Measurements from ENCODE around the gene EVI2A.
"Not testable (repeated sequence)": the region's sequence is repeated elsewhere in the genome, so short reads cannot be mapped to it uniquely, and the experiment has no call there.

EVI2A gene

DNA sequence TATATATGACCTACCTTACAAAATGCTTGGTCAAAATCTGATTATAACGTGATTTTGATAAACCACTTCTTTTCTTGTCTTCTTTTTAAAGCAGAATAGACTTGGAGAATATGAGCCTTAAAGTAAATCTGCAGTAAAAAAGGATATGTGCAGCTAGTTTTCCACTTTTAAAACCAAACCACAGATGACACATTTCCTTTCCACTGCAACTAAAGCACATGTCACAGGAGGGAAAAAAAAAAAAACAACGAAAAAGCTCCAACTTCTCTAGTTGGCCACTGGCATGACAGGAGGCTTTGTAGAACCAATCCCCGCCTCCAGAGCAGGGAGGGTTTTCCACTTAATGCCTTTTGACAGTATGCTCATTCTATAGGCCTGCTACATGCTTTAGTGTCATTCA, at the start of gene EVI2A:
TSS of gene EVI2A (minus strand) at position 142 of the 400 bp plus-strand sequence. CDS start 2,609 bp downstream, outside the sequence.
- DNase-seq: no peak

DNA sequence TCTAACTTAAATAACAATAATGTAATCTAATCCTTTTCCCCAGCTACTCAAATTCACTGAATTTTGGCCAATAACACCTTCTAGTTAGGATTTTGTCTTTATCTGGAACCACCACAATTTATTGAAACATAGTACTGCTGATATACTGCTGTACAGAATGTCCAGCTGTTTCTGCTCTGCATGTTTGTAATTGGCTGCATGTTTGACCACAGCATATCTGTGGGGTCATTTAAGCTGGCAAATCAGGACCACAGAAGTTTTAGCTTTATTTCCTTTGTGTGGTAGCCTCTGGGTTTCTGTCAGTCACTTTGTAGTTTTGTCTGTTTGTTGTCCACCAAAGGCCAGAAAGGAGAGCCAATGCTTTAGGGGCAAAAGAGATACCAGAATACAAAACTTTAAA, 47.8 kb upstream of the EVI2A start:
- DNase-seq: no peak

DNA sequence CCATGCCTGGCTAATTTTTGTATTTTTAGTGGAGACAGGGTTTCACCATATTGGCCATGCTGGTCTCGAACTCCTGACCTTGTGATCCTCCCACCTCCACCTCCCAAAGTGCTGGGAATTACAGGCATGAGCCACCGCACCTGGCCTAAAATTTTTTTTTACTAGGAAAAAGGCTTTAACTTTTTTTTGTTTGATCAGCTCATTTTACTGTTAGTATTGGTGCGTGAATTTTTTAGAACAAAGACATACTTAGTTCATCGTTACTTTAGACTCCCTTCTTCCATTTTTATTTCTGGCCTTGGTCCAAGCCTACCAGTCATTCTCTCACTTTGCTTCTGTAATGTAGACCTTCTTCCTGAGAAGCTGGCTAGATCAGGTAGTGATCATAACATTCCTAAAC, 44.7 kb upstream of the EVI2A start:
- no peak for DNase-seq

DNA sequence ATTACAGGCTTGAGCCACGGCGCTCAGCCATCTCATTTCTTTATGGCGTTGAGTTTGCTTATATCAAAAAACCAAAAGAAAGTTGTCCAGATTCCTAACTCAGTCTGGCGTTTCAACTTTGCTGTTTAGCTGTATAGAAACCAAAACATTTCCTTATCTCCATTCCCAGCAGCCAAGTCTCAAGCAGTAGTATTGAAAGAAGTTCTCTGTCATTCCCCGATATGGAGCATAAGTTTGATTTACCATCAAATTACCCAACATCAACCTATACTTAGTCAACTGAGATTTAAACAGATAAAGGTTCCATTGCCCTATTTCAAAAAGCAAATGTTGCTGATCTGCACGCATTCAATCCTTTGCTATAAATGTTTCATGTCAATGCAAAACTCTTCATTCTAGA, 42.6 kb upstream of the EVI2A start:
- no peak for DNase-seq

DNA sequence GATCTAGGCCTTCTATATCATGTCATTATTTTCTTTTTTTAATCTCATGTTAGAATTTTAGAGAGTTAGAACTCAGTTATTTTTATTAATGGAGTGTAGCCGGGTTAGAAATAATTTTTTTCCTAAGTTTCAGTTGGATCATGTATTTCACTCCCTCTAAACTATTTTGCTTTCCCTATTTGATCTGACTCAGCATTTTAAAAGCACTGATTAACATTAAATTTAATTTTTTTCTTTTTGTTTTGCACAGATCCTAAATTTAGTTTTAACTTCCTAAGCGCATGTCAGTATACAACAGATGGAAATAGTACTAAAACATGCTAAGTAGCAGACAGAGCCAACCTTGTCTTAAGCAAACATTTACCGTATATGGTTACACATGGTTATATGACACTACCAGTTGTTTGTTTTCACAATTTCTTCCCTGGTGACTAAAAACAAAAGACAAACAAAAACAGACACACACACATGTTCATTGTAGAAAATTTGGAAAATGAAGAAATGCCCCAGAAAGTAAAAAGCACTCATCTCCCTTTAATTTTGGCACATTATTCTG, 36.5 kb upstream of the EVI2A start:
- DNase-seq: no peak

DNA sequence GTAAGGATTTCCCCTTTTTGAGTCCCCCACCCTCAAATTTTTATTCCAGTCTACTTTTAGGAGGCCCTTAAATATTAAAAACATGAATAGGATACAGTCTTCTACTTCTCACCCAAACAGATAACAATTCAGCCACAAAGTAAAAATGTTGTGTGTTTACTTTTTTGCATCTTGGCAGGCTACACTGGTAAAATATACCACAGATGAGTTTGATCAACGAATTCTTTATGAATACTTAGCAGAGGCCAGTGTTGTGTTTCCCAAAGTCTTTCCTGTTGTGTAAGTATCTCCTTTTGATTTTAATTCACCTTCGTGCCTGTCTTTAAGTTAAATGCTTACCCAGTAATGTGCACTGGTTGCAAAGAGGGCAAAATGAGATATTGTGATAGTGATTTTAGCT, 35.7 kb upstream of the EVI2A start:
- no peak for DNase-seq

DNA sequence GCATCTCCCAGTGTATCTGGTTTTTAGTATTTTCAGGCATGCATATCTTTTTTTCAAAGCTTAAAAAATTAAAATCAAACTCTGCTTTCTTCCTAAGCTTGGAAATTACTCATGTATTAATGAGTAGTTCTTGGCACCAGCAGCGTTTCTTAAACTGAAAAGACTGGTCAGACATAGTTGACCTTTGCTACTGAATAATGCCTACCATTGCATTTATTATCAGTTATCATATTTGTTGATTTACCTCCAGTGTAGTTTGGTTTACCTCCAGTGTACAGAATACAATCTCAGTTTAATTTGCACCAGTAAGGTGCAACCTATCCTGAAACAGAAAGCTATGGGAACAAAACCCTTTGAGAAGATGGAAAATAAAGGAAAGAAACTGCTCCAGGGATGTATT, 34.5 kb upstream of the EVI2A start:
- DNase-seq: no peak

GRCh38 chr17:31349454-31349853, 28.0 kb upstream of the EVI2A start:
- no peak for DNase-seq

- not testable (repeated sequence) for DNase-seq
These were observed 23.8 kb upstream of the EVI2A start for GRCh38 chr17:31345191-31345747.

DNA sequence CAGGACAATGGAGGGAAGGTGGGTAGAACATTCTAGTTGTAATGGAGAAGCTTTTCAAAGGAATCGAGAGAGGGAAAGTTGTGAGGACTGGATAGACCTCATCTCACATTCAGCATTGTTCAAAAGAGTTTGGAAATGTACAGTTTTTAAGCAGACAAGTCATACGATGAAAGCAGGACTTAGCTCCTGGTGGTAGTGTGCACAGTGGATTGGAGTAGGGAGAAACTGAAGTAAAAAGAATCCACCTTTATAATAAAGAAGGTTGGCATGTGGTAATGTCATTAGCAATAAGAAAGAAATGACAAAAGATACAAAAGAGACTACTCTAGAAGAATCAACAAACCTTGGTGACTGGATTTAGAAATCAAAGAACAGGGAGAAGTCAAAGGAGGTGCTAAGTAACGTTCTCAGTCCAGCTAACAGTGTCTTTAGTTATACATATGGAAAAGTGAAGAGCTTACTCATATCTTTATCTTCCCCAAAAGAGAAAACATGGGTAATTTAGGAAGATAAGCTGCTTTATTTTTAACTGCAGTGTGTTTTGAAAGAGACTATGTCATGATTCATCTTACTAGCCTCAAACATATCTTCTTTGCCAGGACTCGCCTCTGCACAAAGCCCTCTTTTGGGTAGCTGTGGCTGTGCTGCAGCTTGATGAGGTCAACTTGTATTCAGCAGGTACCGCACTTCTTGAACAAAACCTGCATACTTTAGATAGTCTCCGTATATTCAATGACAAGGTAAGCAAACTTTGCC, 18.7 kb upstream of the EVI2A start:
- DNase-seq: no peak

- DNase-seq: no peak
These were observed 7.8 kb upstream of the EVI2A start for GRCh38 chr17:31329221-31329620.

DNA sequence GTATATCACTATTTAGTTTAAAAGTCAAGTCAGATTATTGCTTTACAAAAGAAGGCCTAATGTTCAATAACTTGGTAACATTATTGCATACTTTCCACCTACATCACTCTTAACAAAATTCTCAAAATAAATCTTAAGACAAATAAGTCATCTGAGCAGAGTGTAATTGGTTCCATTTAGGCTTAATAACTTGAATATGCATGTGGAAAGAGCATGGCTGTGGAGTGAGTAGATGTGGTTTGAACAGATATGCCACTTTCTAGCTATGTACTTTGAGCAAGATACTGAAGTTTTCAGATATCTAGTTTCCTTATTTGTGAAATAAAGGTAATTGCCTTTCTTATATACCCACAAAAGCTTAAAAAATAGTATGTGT, 6.7 kb upstream of the EVI2A start:
- DNase-seq: no peak

GRCh38 chr17:31327534-31328159, 6.2 kb upstream of the EVI2A start:
- no peak for DNase-seq

DNA sequence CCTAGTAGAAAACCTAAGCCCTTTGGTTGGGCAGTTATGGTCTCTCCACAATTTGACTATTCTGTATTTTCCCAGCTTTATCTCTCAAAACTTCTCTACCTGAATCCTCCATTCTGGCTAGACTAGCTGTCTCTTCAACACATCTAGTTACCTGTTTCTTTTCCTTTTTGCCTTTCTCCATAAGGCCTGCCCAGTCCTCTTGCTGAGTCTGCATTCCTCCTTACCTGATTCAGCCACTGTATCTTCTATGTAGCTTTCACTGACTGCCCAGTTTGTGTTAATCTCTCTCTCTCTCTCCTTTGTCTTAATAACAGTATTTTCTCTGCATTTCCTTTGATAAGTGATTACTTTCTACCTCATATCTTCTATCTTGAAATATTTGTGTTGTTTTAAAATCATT, 2.1 kb upstream of the EVI2A start:
- DNase-seq: no peak

GRCh38 chr17:31321966-31322365, 544 bp upstream of the EVI2A start:
- DNase-seq: no peak

- DNase-seq: no peak
These were observed 631 bp downstream of the EVI2A start for GRCh38 chr17:31320791-31321190.

- DNase-seq: no peak
These were observed 1.2 kb downstream of the EVI2A start for GRCh38 chr17:31320241-31320640.

GRCh38 chr17:31318851-31319661, 2.4 kb downstream of the EVI2A start:
- DNase-seq: no peak

DNA sequence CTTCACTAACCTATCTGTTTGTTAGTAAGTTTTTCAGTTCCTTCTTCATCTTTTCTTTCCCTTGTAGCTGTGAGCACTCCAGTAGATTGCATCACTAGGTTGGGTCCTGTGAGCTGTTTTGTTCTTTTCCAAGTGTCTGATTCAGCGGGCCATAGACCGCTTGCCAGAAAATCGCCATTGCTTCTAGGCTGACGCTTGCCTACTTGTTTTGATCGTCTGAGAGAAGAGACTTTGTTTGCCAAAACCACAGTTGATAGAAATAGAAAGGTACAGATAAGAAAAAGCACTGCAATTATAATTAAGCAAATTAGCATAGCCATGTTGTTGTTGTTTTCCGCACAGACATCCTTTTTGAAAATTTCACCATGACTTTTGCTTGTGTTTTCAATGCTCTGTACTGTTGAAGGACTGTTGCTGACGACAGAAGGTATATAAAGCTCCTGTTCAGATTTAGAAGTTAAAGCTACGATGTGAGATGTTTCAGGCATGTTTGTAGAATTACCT, 3.1 kb downstream of the EVI2A start:
- DNase-seq: no peak

DNA sequence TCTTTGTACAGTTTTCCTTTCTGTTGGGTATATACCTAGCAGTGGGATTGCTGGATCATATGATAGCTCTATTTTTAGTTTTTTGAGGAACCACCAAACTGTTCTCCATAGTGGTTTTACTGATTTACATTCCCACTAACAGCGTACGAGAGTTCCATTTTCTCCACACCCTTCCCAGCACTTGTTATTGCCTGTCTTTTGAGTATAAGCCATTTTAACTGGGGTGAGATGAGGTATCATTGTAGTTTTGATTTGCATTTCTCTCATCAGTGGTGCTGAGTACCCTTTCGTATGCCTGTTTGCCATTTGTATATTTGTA, 6.7 kb downstream of the EVI2A start:
- no peak for DNase-seq

GRCh38 chr17:31313982-31314781, 7.2 kb downstream of the EVI2A start, which contains the start of gene EVI2B:
Gene EVI2B, minus strand, starts transcription at chr17:31314054. Its CDS starts 8,445 bp downstream, at chr17:31305609.
- DNase-seq: no peak

DNA sequence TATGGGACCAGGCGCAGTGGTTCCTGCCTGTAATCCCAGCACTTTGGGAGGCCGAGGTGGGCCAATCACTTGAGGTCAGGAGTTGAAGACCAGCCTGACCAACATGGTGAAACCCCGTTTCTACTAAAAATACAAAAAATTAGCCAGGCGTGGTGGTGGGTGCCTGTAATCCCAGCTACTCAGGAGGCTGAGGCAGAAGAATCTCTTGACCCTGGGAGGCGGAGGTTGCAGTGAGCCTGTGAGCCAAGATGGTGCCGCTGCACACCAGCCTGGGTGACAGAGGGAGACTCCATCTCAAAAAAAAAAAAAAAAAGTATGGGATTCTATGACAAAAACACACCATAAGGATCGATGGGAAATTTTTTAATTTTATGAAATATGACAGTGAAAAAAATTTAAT, 9.2 kb downstream of the EVI2A start:
- not testable (repeated sequence) for DNase-seq
